GM12872 (cell line): ENCODE data around the gene GAS2.

ENCODE experiments used
- TF ChIP-seq, protein P1 (sequence below): IDR thresholded peaks from 3 replicates; pipeline ENCODE4 v1.5.1; 2011; ENCODE audit warnings: low read depth, mild to moderate bottlenecking, low read length, moderate library complexity; ENCODE audit not compliant: insufficient read depth

Gene GAS2

DNA sequence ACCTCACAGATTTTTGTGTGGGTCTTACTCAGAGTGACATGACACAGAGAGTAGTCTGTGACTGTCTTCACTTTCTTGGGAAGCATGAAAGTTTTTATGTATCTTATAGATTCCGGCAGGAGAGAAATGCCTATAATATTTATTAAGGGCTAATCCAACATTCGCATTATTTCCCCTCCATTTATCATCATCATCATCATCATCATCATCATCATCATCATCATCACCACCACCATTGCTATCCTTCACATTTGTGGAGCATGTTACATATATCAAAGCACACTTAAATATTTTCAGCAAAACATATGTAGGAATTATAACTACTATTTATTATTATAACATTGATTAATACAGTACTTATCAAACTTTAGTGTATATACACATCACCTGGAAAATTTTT is 66.2 kb downstream of the GAS2 start:
- TF ChIP-seq, protein P1, sequence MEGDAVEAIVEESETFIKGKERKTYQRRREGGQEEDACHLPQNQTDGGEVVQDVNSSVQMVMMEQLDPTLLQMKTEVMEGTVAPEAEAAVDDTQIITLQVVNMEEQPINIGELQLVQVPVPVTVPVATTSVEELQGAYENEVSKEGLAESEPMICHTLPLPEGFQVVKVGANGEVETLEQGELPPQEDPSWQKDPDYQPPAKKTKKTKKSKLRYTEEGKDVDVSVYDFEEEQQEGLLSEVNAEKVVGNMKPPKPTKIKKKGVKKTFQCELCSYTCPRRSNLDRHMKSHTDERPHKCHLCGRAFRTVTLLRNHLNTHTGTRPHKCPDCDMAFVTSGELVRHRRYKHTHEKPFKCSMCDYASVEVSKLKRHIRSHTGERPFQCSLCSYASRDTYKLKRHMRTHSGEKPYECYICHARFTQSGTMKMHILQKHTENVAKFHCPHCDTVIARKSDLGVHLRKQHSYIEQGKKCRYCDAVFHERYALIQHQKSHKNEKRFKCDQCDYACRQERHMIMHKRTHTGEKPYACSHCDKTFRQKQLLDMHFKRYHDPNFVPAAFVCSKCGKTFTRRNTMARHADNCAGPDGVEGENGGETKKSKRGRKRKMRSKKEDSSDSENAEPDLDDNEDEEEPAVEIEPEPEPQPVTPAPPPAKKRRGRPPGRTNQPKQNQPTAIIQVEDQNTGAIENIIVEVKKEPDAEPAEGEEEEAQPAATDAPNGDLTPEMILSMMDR, result no peak

GRCh38 chr11:22733475-22734248 is 67.3 kb downstream of the GAS2 start:
- TF ChIP-seq, protein P1, result no peak

- TF ChIP-seq, protein P1, result no peak
These were observed 68.4 kb downstream of the GAS2 start for GRCh38 chr11:22734628-22735345.

- TF ChIP-seq, protein P1, result no peak
These were observed 75.8 kb downstream of the GAS2 start for GRCh38 chr11:22742157-22742613.

GRCh38 chr11:22749536-22749935 is 83.1 kb downstream of the GAS2 start:
- TF ChIP-seq, protein P1, result no peak

GRCh38 chr11:22752908-22753310 is 86.5 kb downstream of the GAS2 start:
- TF ChIP-seq, protein P1, result no peak

DNA sequence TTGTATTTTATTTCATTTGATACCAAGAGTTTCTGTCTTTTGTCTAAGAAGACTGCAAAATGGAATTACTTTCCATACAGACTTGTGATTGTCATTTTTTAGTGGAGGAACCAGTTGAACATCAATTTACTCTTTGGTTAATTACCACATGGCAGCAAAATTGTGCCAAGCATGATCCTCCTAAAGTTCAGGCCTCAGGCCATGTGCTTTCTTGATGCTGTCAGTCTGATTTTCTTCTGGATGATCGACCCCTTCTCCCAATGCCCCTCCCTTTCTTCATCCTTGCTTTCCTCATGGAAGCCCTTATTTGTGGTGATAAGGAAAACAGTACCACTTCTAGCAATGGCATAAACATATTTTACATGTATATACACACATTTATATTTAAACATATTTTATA is 87.0 kb downstream of the GAS2 start:
- TF ChIP-seq, protein P1, result no peak
